H9 (cell line): ENCODE measurements around the gene GPR183. TPM values are rescaled to one million over a fixed set of nuclear protein-coding genes. Genes with fewer than 3 reads are reported as not detected.

Experiments
- DNase-seq: peaks from one replicate; pipeline ENCODE4 v3.0.0-alpha.2; 2017
- H2AFZ ChIP-seq: one replicate; pipeline ENCODE4 v1.6.1; 2013; ENCODE audit warnings: mild to moderate bottlenecking, low read length, control low read depth, moderate library complexity
- H2AK5ac ChIP-seq: 2 replicates; pipeline ENCODE4 v1.6.1; 2013; ENCODE audit warnings: low read length, control low read depth, mixed read lengths; ENCODE audit not compliant: insufficient read length
- H2BK120ac ChIP-seq: one replicate; pipeline ENCODE4 v1.6.1; 2013; ENCODE audit warnings: low read depth, mild to moderate bottlenecking, low read length, control low read depth, inconsistent platforms; ENCODE audit not compliant: poor library complexity, severe bottlenecking
- H2BK12ac ChIP-seq: 2 replicates; pipeline ENCODE4 v1.6.1; 2013; ENCODE audit warnings: low read length, control low read depth, mixed read lengths, low read depth; ENCODE audit not compliant: insufficient read length
- H2BK15ac ChIP-seq: 2 replicates; pipeline ENCODE4 v1.6.1; 2013; ENCODE audit warnings: low read depth, low read length, control low read depth
- H2BK20ac ChIP-seq: one replicate; pipeline ENCODE4 v1.6.1; 2013; ENCODE audit warnings: low read depth, mild to moderate bottlenecking, low read length, control low read depth, inconsistent platforms; ENCODE audit not compliant: poor library complexity, severe bottlenecking
- H2BK5ac ChIP-seq: 2 replicates; pipeline ENCODE4 v1.6.1; 2013; ENCODE audit warnings: low read length, control low read depth, mixed read lengths; ENCODE audit not compliant: insufficient read length
- H3K14ac ChIP-seq: 2 replicates; pipeline ENCODE4 v1.6.1; 2013; ENCODE audit warnings: low read length, control low read depth; ENCODE audit not compliant: insufficient read depth
- H3K18ac ChIP-seq: 2 replicates; pipeline ENCODE4 v1.6.1; 2013; ENCODE audit warnings: low read depth, mild to moderate bottlenecking, mixed read lengths, low read length, control low read depth; ENCODE audit not compliant: insufficient read length
- H3K23ac ChIP-seq: 2 replicates; pipeline ENCODE4 v1.6.1; 2013; ENCODE audit warnings: low read length, control low read depth, mixed read lengths, low read depth; ENCODE audit not compliant: insufficient read length
- H3K23me2 ChIP-seq: 2 replicates; pipeline ENCODE4 v1.6.1; 2013; ENCODE audit warnings: low read depth, mild to moderate bottlenecking, mixed read lengths, low read length, control low read depth; ENCODE audit not compliant: insufficient read length, poor library complexity, severe bottlenecking
- H3K27ac ChIP-seq: 2 replicates; pipeline ENCODE4 v1.5.1; 2013; ENCODE audit warnings: low read length, control low read depth, mixed read lengths, low read depth; ENCODE audit not compliant: insufficient read length
- H3K27me3 ChIP-seq: 2 replicates; pipeline ENCODE4 v1.6.1; 2013; ENCODE audit warnings: low read length, control low read depth, inconsistent platforms; ENCODE audit not compliant: insufficient read depth
- H3K4ac ChIP-seq: 2 replicates; pipeline ENCODE4 v1.6.1; 2013; ENCODE audit warnings: low read depth, mild to moderate bottlenecking, control low read depth, inconsistent platforms, low read length, moderate library complexity
- H3K4me1 ChIP-seq: 2 replicates; pipeline ENCODE4 v1.6.1; 2013; ENCODE audit warnings: low read length, control low read depth, inconsistent platforms; ENCODE audit not compliant: insufficient read depth
- H3K4me2 ChIP-seq: 2 replicates; pipeline ENCODE4 v1.6.1; 2013; ENCODE audit warnings: low read length, control low read depth, mixed read lengths; ENCODE audit not compliant: insufficient read length, insufficient read depth
- H3K56ac ChIP-seq: 2 replicates; pipeline ENCODE4 v1.6.1; 2013; ENCODE audit warnings: low read depth, mild to moderate bottlenecking, mixed read lengths, low read length, control low read depth; ENCODE audit not compliant: insufficient read length
- H3K79me1 ChIP-seq: 2 replicates; pipeline ENCODE4 v1.6.1; 2013; ENCODE audit warnings: low read depth, mild to moderate bottlenecking, moderate library complexity, low read length, control low read depth, inconsistent platforms; ENCODE audit not compliant: insufficient read depth, poor library complexity, severe bottlenecking
- H3K79me2 ChIP-seq: 2 replicates; pipeline ENCODE4 v1.6.1; 2013; ENCODE audit warnings: low read length, control low read depth, inconsistent platforms; ENCODE audit not compliant: insufficient read depth
- H3K9ac ChIP-seq: 2 replicates; pipeline ENCODE4 v1.6.1; 2013; ENCODE audit warnings: low read length, control low read depth, mixed read lengths; ENCODE audit not compliant: insufficient read length; ENCODE audit errors: extremely low read depth
- H3K9me3 ChIP-seq: one replicate; pipeline ENCODE4 v1.6.1; 2013; ENCODE audit warnings: low read depth, low read length, inconsistent platforms; ENCODE audit not compliant: control insufficient read depth
- H3T11ph ChIP-seq: one replicate; pipeline ENCODE4 v1.6.1; 2013; ENCODE audit warnings: mild to moderate bottlenecking, low read length, control low read depth, inconsistent platforms
- H4K20me1 ChIP-seq: one replicate; pipeline ENCODE4 v1.6.1; 2013; ENCODE audit not compliant: control insufficient read depth, insufficient read length, insufficient read depth
- H4K5ac ChIP-seq: 2 replicates; pipeline ENCODE4 v1.6.1; 2013; ENCODE audit warnings: low read depth, mild to moderate bottlenecking, mixed read lengths, low read length, control low read depth; ENCODE audit not compliant: insufficient read length
- H4K8ac ChIP-seq: replicated peaks from 2 replicates; pipeline ENCODE4 v1.6.1; 2013; ENCODE audit warnings: low read length, control low read depth, mixed read lengths, low read depth; ENCODE audit not compliant: insufficient read length
- H4K91ac ChIP-seq: 2 replicates; pipeline ENCODE4 v1.6.1; 2013; ENCODE audit warnings: low read depth, mild to moderate bottlenecking, moderate library complexity, mixed read lengths, low read length, control low read depth; ENCODE audit not compliant: insufficient read length
- H3K27ac Mint-ChIP-seq, 3 experiments: 2 replicates in 2 of 3; 3 replicates in 1 of 3; pipeline ENCODE4 v1.8.0; 2020 to 2021; ENCODE audit warnings: mixed read lengths in 3 of 3, mild to moderate bottlenecking in 1 of 3, moderate library complexity in 1 of 3
- H3K27me3 Mint-ChIP-seq: 2 replicates; pipeline ENCODE4 v1.8.0; 2021; ENCODE audit warnings: low read depth, mild to moderate bottlenecking, moderate library complexity, mixed read lengths
- H3K36me3 Mint-ChIP-seq, 3 experiments: 2 replicates in 2 of 3; 3 replicates in 1 of 3; pipeline ENCODE4 v1.8.0; 2020 to 2021; ENCODE audit warnings: low read depth in 3 of 3, mixed read lengths in 3 of 3; ENCODE audit not compliant: insufficient read depth in 1 of 3
- H3K4me1 Mint-ChIP-seq, 2 experiments: 2 replicates each; pipeline ENCODE4 v1.8.0; 2020; ENCODE audit warnings: mixed read lengths in 2 of 2
- H3K4me3 Mint-ChIP-seq, 2 experiments: 2 replicates in 1 of 2; 3 replicates in 1 of 2; pipeline ENCODE4 v1.8.0; 2020 to 2021; ENCODE audit warnings: mild to moderate bottlenecking in 2 of 2, mixed read lengths in 2 of 2, moderate library complexity in 1 of 2
- H3K9me3 Mint-ChIP-seq, 2 experiments: 2 replicates in 1 of 2; 3 replicates in 1 of 2; pipeline ENCODE4 v1.8.0; 2020; ENCODE audit warnings: mild to moderate bottlenecking in 2 of 2, mixed read lengths in 2 of 2, moderate library complexity in 1 of 2
- WGBS: extraction: QIAGEN DNeasy Blood & Tissue Kit; methylation state at CpG from one replicate; pipeline ENCODE4 v1.1.7; 2013; ENCODE audit warnings: missing lambda C conversion rate, low lambda C conversion rate, mixed read lengths; ENCODE audit not compliant: insufficient read length; ENCODE audit errors: extremely low coverage; 5-methylcytosine and 5-hydroxymethylcytosine counted together
- total RNA-seq: library from RNA; stranded (reverse); gene quantifications from 2 replicates; pipeline ENCODE4 v1.2.1, GENCODE V29; 2021
- TF ChIP-seq, protein P1 (sequence below): fragments of 200-600 bp; sonication (generic); conservative IDR thresholded peaks from 3 replicates; pipeline ENCODE4 v1.8.0; 2021; ENCODE audit warnings: antibody characterized with exemption, mild to moderate bottlenecking

The GPR183 gene
- total RNA-seq, 1 experiment from 2014 or later, result not detected

GRCh38 chr13:99293178-99293577 is 14.0 kb downstream of the GPR183 start:
- Mint-ChIP-seq H3K4me1 (peaks cover 0 to 5% of the 10 kb centered on the region in 2 experiments; a peak in 1 of 4 replicates), H3K4me3 (no peak overlapping the region), H3K9me3 (no peaks in the 10 kb centered on the region), H3K36me3 (no peaks in the 10 kb centered on the region), H3K27ac (no peak overlapping the region), H3K27me3 (no peaks in the 10 kb centered on the region)
- Histone ChIP-seq H3K18ac (no peak overlapping the region), H2AK5ac (no peak overlapping the region), H3K23me2 (no peaks in the 10 kb centered on the region), H2BK120ac (no peak overlapping the region), H3K23ac (no peak overlapping the region), H2BK20ac (no peak overlapping the region), H3K14ac (no peak overlapping the region), H3K27ac (no peak overlapping the region), H3K27me3 (no peaks in the 10 kb centered on the region), H3K4ac (no peak overlapping the region), H2BK5ac (no peak overlapping the region), H3K79me1 (no peaks in the 10 kb centered on the region), H3T11ph (no peak overlapping the region), H4K5ac (no peak overlapping the region), H3K9me3 (no peaks in the 10 kb centered on the region), H4K20me1 (no peaks in the 10 kb centered on the region), H4K8ac (no peak overlapping the region), H2AFZ (no peak overlapping the region), H3K56ac (no peak overlapping the region), H3K4me2 (no peak overlapping the region), H2BK15ac (no peak overlapping the region), H3K4me1 (no peaks in the 10 kb centered on the region), H3K79me2 (no peaks in the 10 kb centered on the region), H4K91ac (no peak overlapping the region), H3K9ac (no peak overlapping the region), H2BK12ac (no peak overlapping the region)
- WGBS, result no CpG with 5 or more reads among the region's 2 CpGs
- DNase-seq, result no peak
- TF ChIP-seq, protein P1, sequence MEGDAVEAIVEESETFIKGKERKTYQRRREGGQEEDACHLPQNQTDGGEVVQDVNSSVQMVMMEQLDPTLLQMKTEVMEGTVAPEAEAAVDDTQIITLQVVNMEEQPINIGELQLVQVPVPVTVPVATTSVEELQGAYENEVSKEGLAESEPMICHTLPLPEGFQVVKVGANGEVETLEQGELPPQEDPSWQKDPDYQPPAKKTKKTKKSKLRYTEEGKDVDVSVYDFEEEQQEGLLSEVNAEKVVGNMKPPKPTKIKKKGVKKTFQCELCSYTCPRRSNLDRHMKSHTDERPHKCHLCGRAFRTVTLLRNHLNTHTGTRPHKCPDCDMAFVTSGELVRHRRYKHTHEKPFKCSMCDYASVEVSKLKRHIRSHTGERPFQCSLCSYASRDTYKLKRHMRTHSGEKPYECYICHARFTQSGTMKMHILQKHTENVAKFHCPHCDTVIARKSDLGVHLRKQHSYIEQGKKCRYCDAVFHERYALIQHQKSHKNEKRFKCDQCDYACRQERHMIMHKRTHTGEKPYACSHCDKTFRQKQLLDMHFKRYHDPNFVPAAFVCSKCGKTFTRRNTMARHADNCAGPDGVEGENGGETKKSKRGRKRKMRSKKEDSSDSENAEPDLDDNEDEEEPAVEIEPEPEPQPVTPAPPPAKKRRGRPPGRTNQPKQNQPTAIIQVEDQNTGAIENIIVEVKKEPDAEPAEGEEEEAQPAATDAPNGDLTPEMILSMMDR, result no peak
